ENCODE data around the gene NLRP3. TPM values are rescaled to one million over a fixed set of nuclear protein-coding genes. Genes with fewer than 3 reads are reported as not detected.
"Not testable (repeated sequence)": the region's sequence is repeated elsewhere in the genome, so short reads cannot be mapped to it uniquely, and the experiment has no call there.

Gene NLRP3
- total and polyA plus RNA-seq, 8 donors, result 0.81 to 6.6 (median 1.5) TPM

- no peaks in the 10 kb centered on the region for H3K9me3 ChIP-seq
- H3K27me3 ChIP-seq, result no peaks in the 10 kb centered on the region
- H3K4me1 ChIP-seq, result no peaks in the 10 kb centered on the region
- intact Hi-C loops (cut with DNase I), result no loop called here
- H3K27ac ChIP-seq, result no peak overlapping the region
- ATAC-seq (no peak), DNase-seq (no peak)
- no peak for TF ChIP-seq CTCF (IDR thresholded peaks at IDR 0.05)
- H3K4me3 ChIP-seq, result no peak overlapping the region
- H3K36me3 ChIP-seq, result no peaks in the 10 kb centered on the region
These were observed 53.2 kb downstream of the NLRP3 start for GRCh38 chr1:247469141-247469535.

- H3K36me3 ChIP-seq; intact Hi-C loops (cut with DNase I); H3K9me3 ChIP-seq; ATAC-seq; H3K4me3 ChIP-seq; H3K27me3 ChIP-seq; DNase-seq; H3K27ac ChIP-seq; H3K4me1 ChIP-seq: not testable (repeated sequence)
These were observed 55.0 kb downstream of the NLRP3 start for GRCh38 chr1:247470942-247471429.

- Histone ChIP-seq H3K27me3 (no peaks in the 10 kb centered on the region), H3K9me3 (peaks cover 0 to 9% of the 10 kb centered on the region in 2 donors), H3K36me3 (no peaks in the 10 kb centered on the region), H3K4me3 (no peak overlapping the region), H3K4me1 (no peaks in the 10 kb centered on the region), H3K27ac (no peak overlapping the region)
- TF ChIP-seq CTCF (IDR thresholded peaks at IDR 0.05), result no peak
- intact Hi-C loops (cut with DNase I), result no loop called here
- ATAC-seq, result no peak
- DNase-seq, result no peak
These were observed 55.6 kb downstream of the NLRP3 start for GRCh38 chr1:247471445-247472016.

GRCh38 chr1:247472035-247472434, 56.1 kb downstream of the NLRP3 start:
- Histone ChIP-seq H3K4me3 (no peak overlapping the region), H3K36me3 (no peaks in the 10 kb centered on the region), H3K4me1 (no peaks in the 10 kb centered on the region), H3K27me3 (no peaks in the 10 kb centered on the region), H3K27ac (no peak overlapping the region), H3K9me3 (peaks cover 0 to 9% of the 10 kb centered on the region in 2 donors)
- no peak for ATAC-seq
- intact Hi-C loops (cut with DNase I), result no loop called here
- DNase-seq, result no peak
- no peak for TF ChIP-seq CTCF (IDR thresholded peaks at IDR 0.05)

- peaks cover 0 to 9% of the 10 kb centered on the region in 2 donors for H3K9me3 ChIP-seq
- no peaks in the 10 kb centered on the region for H3K27me3 ChIP-seq
- no peak overlapping the region for H3K4me3 ChIP-seq
- no peak for ATAC-seq
- no peak for DNase-seq
- H3K36me3 ChIP-seq, result no peaks in the 10 kb centered on the region
- H3K4me1 ChIP-seq, result no peaks in the 10 kb centered on the region
- TF ChIP-seq CTCF (IDR thresholded peaks at IDR 0.05), result no peak
- no peak overlapping the region for H3K27ac ChIP-seq
- intact Hi-C loops (cut with DNase I), result no loop called here
These were observed 58.4 kb downstream of the NLRP3 start for GRCh38 chr1:247474367-247474766.

- ATAC-seq, result no peak
- Histone ChIP-seq H3K27ac (no peak overlapping the region), H3K4me1 (no peaks in the 10 kb centered on the region), H3K4me3 (no peak overlapping the region), H3K27me3 (no peaks in the 10 kb centered on the region), H3K9me3 (peaks cover 0 to 9% of the 10 kb centered on the region in 2 donors), H3K36me3 (no peaks in the 10 kb centered on the region)
- no peak for TF ChIP-seq CTCF (IDR thresholded peaks at IDR 0.05)
- intact Hi-C loops (cut with DNase I), result no loop called here
- DNase-seq, result no peak
These were observed 59.8 kb downstream of the NLRP3 start for GRCh38 chr1:247475793-247476192.

- H3K9me3 ChIP-seq; intact Hi-C loops (cut with DNase I); DNase-seq; H3K4me1 ChIP-seq; H3K27ac ChIP-seq; ATAC-seq; H3K27me3 ChIP-seq; H3K4me3 ChIP-seq; H3K36me3 ChIP-seq: not testable (repeated sequence)
These were observed 60.5 kb downstream of the NLRP3 start for GRCh38 chr1:247476328-247477058.
